GM21526 (cell line): ENCODE data around the gene FNTB.

Source experiments
- ATAC-seq: cut with Tn5 transposase; IDR thresholded peaks from one replicate; pipeline ENCODE4 v1.9.1; 2021; ENCODE audit warnings: moderate library complexity; ENCODE audit not compliant: unreplicated experiment, low FRiP score

FNTB gene

DNA sequence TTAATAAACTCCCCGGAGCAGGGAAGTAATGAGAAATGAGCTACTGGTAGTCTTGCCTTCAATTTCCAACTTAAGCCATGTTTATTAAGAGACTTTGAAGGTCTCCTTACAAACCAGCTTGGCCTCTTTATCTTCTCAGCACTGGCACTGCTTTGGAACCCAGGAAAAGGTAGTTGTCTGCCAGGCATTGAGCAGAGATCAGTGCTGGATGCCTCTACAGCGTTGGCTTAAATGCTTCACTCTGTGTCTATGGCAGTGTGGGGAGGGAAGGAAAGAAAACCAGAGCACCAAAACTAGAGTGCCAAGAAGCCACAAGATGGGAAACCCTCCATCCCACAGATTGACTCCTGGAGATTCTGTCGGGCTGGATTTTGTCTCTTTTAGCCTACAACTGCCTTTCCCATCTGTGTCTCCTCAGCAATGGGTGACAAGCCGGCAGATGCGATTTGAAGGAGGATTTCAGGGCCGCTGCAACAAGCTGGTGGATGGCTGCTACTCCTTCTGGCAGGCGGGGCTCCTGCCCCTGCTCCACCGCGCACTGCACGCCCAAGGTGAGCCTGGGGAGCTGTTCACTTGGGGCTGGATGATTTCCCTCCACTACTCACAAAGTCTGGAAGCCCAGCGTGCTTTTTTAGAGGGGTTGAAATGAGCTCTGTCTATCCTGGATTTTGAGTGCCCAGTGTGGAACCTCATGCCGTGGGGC lies 57.3 kb downstream of the FNTB start:
- no peak for ATAC-seq

DNA sequence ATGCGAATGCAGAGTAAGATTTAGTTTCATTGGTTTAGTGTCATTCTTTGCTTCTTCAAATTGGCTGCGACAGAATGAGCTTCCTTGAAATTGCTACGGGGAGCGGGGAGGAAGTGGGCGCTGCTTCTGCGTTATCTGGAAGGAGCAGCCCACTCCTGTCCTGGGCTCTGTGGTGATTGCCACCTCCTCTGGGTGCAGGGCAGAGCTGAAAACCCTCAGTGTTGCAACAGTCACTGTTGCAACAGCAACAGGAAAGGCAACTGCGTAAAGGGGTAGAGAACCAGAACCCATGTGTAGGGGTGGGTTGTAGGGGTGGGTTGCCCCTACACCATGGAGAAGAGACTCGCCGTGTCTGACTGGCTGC lies 57.9 kb downstream of the FNTB start:
- ATAC-seq, result no peak

DNA sequence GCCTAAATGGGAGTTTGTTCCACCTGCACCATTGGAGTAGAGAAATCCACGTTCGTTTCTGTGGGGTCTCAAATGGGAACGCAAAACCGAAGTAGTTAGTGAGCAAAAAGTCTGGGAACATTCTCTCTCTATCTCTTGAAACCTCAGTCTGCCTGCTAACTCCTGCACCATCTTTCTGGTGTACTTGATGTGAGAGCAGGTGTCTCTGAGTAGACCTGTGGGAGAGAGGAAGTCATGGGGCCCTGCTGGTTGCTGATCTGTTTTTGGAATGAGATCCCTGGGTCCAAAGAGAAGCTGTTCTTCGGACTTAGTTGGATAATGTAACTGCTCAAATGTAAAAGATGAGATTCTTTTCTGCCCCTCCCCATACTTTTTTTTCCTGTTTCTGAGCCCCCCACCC lies 58.3 kb downstream of the FNTB start:
- no peak for ATAC-seq

DNA sequence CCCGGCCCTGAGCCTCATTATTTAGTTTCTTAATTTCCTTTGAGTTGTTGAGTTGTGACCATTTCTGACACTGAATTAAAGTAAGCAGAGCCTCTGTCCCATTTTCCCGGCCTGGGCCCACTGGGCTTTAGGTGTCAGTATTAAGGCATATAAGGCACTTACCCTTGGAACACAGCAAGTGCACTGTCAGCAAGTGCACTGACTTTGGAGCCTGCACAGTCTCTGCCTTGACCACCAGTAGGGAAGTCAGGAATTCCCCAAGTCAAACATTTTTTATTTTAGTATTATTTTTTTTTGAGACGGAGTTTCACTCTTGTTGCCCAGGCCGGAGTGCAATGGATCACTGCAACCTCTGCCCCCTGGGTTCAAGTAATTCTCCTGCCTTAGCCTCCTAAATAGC lies 59.0 kb downstream of the FNTB start:
- ATAC-seq, result no peak

DNA sequence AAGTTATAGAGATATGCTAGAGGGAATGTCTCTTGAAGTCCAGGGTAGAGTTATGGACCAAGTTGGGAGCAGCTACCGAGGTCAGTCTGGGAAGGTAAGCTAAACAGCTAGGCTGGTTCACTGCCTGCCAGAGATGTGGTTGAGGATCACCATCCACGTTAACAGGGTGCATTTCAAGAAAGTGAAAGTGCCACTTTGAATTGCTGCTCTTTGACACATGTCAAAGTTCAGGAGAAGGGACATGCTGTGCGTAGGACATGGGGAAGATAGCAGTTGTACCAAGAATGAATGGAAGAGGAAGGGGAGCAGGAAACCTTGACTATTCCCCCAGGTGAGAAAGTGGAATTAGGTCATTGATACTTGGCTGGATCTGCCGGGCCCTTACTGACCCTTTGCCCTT lies 66.1 kb downstream of the FNTB start:
- no peak for ATAC-seq

DNA sequence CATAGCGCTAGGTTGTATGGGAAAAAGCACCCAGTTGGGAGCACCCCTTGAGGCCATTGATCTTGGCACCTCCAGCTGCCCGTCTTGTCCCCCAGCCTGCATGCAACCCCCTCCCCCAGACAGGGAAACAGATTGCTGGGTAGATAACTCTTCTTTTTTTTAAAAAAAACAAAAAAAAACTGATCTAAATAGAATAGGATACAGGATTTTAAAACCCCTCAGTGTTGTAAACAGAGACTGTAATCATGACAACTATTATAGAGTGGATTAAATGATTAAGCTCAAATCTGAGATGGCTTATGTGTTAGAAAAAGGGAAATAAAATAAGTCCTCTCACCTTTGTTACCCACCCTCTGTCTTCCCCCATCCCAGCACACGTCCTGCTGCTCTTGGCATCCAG lies 66.8 kb downstream of the FNTB start:
- no peak for ATAC-seq

DNA sequence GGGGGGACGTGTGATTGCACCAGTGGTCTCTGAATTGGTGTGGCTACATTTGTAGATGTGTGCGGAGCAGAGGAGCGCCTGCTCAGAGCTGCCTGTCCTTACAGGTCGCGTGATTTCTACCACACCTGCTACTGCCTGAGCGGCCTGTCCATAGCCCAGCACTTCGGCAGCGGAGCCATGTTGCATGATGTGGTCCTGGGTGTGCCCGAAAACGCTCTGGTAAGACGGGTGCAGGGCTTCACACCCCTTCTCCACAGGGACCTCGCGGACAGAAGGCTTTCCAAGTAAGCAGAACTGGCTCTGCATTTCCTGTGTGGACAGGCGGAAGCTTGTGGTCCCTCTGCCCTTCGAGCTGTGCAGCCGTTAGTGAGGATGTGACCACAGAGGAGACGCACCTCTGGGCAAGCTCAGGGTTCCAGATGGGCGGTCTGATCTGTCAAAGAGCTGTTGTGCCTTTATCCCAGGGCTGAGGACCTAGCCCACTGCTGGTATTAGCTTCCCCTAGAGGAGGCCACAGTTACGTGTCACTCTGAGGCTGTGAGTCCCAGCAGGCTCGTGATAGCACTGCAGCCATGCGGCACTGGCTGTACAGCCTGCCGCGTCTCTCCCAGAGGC lies 67.9 kb downstream of the FNTB start:
- no peak for ATAC-seq

DNA sequence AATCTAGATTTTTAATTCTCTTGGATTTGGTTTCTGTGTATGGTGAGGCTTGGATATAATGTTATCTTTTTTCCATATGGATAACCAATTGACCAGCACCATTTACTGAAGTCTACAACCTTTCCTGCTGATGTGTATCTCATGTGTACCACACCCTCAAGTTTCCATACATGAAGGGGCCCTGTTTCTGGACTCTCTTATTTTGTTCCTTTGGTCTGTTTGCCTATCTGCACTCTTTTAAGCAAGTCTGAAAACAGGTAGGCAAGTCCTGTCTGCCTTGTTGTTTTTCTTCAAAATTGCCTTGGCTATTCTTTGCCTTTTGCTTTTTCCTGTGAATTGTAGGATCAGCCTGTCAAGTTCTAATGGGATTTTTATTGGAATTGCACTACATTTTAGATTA lies 71.0 kb downstream of the FNTB start:
- ATAC-seq, result no peak

DNA sequence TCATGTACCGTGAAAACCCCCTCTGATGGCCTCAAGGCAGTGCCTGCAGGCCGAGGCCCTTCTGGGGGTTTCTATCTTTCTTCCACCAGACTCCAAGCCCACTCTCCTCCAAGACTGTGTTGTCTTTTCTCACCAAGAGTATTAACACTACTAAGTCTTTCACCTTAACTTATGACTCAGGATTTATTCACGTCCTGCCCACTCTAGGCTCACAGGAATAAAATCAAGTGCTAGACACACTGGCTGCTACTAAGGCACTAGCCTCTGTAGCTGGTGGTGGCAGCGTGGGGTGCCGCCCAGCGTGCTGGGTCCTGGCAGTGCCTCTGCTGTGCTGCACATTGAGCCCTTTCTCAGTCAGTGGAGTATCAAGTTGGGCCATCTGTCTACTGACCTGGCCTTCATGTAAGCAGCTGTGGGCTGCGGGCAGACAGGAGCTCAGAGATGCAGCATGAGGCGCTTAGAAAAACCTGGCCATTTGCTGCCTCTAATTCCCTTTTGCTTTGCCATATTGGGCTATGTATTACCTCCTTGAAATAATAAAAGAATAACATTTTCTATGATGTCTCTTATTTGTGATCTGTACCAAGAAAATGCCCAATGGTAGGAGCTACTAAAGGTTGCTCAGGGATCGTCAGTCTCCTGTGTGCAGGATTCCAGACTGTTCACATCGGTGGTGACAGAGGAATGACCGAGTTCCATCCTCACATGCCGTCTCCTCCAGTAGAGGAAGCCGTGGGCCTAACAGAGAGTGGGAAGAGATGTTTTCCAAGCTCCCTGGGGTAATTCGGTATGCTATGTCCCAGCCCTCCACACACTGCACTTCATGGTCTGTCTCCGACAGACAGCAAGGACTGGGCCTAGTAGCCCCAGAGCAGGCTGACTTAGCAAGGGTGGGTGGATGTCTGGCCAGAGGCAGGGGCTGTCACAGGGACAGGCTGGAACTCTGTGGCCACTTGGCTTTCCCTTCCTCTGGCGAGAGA lies 75.7 kb downstream of the FNTB start:
- no peak for ATAC-seq

DNA sequence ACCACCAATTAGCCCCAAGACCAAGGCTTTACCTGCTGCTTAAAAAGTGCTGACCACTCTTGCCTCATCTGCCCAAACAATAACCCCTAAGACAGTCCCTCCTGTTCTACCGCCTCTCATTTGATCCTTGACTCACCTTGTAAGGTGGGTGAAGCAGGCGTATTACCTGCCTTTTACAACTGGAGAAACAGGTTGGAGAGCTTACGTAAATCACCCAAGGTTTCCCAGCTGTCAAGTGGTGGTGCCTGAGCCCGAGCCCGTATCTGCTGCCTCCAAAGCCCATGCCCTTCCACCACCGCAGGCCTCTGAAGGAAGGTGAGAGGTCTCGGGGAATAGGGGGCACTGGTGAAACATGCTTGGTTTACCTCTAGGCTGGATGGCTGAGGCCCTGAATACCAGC lies 79.0 kb downstream of the FNTB start:
- ATAC-seq, result no peak

DNA sequence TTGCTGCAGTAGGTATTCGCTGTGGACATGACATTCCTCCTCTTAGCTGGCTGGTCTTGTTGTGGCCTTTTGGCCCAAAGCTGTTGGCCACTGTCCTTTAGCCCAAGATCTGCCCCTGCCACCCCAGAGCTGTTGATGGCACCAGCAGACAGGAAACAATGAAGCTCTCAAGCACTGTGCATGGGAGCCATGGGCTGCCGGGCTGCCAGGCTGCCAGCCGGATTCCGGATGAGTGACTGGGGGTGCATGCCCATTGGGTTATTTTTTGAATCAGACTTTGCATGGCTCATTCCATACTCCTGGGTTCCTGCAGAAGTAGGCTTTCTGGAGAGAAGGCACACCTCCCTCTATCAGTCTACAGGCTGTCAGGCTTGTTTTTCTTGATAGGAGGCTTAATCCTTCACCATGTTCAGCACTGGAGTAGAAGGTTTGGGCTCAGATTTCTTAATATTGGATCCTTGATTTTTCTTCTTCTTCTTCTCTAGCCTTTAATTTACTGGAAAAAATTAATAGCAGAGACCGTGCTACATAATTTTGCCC lies 83.2 kb downstream of the FNTB start:
- ATAC-seq, result no peak

DNA sequence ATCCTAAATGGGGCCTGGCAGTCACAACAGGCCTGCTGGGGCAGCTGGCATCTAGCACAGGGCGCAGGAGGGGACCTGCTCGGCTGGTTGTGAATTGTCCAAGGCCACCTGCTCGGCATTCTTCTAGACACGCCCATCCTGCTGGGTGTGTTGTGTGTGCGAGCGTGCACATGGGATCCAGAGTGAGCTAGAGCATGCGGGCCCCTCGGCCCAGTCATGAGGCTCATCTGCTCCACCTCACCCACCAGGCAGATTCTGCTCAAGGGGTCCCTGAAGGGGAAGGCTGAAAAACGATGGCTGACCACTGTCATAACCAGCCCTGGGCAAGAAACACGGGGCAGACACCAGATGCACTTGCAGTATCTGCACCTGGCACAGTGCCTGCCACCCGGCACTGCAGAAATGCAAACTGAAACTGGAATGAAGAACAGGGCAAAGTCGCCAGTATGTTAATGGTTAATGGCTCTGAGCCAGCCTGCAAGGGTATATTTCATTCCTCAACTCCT lies 83.8 kb downstream of the FNTB start:
- no peak for ATAC-seq

DNA sequence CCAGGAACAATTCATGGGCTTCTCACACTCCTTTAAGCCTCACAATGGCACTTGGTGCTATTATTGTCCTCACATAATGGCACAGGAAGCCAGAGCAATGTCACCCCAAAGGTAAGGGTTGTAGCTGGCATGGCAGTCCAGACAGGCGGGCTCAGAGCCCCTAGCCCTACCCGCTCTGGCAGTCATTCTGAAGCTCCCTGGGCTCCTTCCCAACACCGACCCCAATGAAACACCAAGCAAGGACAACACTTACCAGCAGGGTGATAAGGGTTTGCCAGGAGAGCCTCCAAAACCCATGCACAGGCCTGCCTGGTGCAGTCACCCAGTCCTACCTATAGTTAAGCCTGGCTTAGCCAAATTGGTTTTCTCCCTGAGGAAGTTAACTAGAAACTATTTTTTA lies 84.8 kb downstream of the FNTB start:
- no peak for ATAC-seq

DNA sequence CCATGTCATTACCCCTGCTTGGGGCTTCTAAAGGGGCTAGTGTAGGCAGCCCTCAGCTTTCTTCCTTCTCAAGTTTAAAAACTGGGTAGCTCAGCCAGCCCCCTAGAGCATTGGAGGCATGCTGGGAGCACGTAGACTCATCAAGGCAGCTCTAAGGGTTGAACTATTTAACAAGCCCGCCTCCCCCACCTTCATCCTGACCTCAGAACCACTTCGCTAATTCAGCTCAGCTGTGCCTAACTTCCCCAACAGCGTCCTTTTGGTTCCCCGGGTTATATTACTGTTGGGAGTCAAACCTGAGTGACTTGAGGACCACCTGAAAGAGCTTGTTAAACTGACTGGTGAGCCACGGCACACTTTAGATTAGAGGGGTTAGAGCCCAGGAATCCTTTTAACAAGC lies 85.6 kb downstream of the FNTB start:
- no peak for ATAC-seq

DNA sequence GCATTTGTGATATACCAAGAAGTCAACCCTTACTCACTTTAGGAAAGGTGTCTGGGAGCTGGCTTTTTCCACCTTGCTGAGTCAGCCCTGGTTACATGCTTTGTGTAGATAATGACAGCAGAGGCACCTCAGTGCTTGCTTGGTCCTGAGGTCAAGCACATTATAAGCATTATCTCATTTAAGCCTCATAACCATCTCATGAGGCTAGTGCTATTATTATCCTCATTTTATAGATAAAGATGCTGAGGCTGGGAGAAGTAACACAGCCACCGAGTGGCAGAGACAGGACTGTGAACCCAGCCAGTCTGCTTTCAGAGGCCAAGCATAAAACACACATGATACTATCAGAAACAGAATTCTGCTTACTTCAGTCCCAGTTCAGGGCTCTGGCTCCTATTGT lies 86.2 kb downstream of the FNTB start:
- ATAC-seq, result no peak

DNA sequence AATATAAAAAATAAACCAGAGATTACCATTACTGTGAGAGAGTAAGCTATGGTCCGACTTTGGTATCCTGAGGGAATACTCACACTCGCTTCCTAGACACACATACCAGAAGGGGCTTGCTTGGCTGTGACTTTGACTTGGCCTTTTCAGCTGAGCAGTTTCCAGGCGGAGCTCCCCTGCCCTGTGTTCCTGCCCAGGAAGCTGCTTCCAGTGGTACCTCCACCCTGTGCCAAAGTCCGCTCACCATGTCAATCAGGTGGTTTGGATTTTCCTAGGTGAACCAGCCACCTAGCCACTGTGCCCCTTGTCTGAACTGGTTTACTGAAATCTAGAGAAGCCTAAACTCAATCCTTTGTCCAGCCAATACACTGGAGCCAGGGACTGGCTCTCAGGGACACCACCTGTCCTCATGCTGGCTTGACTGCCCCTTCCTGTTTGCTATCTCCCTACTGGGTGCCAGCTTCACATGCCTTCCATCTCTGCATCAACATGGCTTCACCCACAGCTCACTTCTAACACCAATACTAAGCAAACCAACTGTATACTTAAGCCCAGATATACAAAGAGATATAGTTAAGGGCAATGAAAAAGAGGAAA lies 87.0 kb downstream of the FNTB start:
- ATAC-seq, result no peak

DNA sequence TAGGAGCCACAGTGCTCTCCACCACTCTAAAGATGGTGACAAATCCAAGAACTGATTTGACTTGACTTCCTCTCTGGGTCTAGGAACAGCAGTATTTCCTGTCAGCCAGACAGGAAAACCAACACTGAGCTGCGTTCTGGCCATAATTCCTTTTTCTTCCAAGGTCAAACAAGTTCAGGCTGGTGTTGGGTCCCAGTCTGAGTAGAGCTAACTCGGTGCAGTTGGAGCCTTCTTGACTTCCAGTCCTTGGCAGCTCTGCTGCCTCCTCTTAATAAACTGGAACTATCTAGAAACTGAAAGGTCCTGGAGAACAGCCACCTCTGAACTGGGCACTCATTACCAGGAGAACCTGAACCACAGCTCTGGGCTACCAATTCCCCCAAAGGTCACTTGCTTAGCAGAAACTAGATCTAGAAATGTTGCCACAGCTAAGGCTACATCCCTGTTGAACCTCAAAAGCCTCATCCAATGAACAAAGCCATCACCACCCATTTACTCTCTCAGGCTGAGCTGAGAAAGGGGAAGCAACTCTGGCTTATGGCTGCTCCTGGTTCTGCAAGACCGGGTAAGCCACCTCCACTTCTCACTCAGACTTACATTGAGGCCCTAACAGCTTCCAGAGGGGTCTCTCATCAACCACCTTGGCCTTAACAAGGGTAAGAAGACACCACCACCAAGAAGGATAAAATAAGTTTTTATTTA lies 87.9 kb downstream of the FNTB start:
- ATAC-seq, result no peak

DNA sequence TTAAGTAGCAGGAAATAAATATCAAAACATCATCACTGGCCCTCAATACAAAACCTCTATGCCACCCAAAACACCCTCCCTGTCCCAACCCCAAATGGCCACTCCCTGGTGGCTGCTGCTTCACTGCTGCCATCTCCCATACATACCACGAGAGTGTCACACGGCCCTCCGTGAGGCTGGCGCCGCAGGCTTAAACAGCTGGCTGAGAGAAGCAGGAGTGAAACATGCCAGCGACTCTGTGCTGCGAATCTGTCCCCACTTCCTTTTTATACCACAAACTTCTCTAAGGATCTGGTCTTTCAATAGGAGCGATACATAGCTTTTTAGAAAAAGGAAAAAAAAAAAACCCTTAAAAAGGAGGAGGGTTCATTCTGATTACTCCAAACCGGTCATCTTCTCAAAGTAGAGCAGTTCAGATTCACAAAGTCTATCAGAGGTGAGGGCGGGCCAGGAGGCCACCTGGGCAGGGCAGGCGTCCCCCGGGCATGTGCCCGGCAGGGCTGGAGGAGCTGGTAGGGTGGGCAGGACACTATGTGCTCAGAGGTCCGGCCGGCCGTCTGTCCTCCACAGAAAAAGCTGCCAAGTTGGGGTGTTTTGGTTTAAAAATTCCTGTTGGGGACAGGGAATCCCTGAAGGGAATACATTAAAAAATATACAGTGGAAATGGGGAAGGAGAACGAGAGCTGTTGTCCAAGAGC lies 89.1 kb downstream of the FNTB start:
- ATAC-seq, result no peak

DNA sequence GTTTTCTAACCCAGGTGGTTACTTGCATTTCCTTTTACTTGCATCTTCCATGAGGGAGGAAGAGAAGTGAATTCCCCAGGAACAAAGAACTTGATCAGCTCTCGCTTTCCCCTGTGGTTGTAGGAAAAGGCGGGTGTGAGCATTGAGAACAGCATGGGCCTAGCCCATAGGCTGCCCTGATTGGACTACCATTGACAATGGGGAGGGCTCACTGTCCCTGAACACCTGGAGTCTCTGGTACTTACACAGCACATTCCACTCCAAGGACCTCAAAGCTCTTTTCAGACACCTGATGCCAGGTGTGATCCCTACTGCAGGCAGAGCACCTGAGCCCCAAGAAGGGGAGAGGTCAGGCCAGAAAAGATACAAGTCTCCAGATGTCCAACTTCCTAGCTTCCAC lies 90.6 kb downstream of the FNTB start:
- ATAC-seq, result no peak

DNA sequence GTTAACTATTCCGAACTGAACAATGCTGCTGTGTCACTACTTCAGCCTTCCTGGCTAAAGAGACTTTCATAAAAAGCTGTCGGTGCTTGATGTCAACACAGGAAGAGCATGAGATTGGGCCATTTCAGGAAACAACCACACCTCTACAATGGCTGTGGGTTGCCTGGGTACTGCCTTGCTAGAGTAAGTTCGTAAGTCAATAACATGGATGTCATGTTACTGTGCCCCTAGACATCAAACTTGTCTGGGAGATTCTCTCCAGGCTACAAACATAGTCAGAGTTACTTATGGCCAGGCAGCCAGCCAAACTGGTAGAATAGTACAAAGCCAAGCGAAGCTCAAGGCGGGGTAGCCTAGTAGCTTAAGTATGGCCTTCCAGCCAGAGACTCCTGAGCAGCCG lies 92.5 kb downstream of the FNTB start:
- no peak for ATAC-seq
